GM18858 (cell line): ENCODE data around the gene LCP2.

Experiments used
- ATAC-seq: cut with Tn5 transposase; IDR thresholded peaks from one replicate; pipeline ENCODE4 v1.9.1; 2021; ENCODE audit not compliant: unreplicated experiment

LCP2 gene

GRCh38 chr5:170276140-170276539 lies 21.4 kb downstream of the LCP2 start:
- no peak for ATAC-seq

- ATAC-seq: no peak
These were observed 22.1 kb downstream of the LCP2 start for GRCh38 chr5:170275376-170275994.

- ATAC-seq: no peak
These were observed 23.4 kb downstream of the LCP2 start for GRCh38 chr5:170273968-170274710.

- no peak for ATAC-seq
These were observed 27.1 kb downstream of the LCP2 start for GRCh38 chr5:170270293-170271069.

- ATAC-seq: no peak
These were observed 28.0 kb downstream of the LCP2 start for GRCh38 chr5:170269579-170269978.

GRCh38 chr5:170268884-170269283 lies 28.7 kb downstream of the LCP2 start:
- no peak for ATAC-seq

GRCh38 chr5:170268153-170268689 lies 29.4 kb downstream of the LCP2 start:
- ATAC-seq: no peak

GRCh38 chr5:170267431-170268152 lies 30.0 kb downstream of the LCP2 start:
- peak; percentile 79 for ATAC-seq

GRCh38 chr5:170266570-170267381 lies 30.8 kb downstream of the LCP2 start:
- ATAC-seq: no peak

- no peak for ATAC-seq
These were observed 32.1 kb downstream of the LCP2 start for GRCh38 chr5:170265522-170265921.

GRCh38 chr5:170263906-170264305 lies 33.7 kb downstream of the LCP2 start:
- ATAC-seq: no peak

GRCh38 chr5:170262061-170263045 lies 35.2 kb downstream of the LCP2 start:
- ATAC-seq: no peak

- no peak for ATAC-seq
These were observed 36.0 kb downstream of the LCP2 start for GRCh38 chr5:170261528-170262043.

GRCh38 chr5:170257370-170257769 lies 40.2 kb downstream of the LCP2 start:
- ATAC-seq: no peak

GRCh38 chr5:170256571-170256970 lies 41.0 kb downstream of the LCP2 start:
- no peak for ATAC-seq

- ATAC-seq: peak; percentile 94
These were observed 43.5 kb downstream of the LCP2 start for GRCh38 chr5:170254056-170254455.

GRCh38 chr5:170252720-170253350 lies 44.7 kb downstream of the LCP2 start:
- no peak for ATAC-seq

- no peak for ATAC-seq
These were observed 45.5 kb downstream of the LCP2 start for GRCh38 chr5:170252109-170252508.
